GM21360 (cell line): ENCODE results near the gene MOB2.

Experiments used
- ATAC-seq: cut with Tn5 transposase; IDR thresholded peaks from one replicate; pipeline ENCODE4 v1.9.1; 2021; ENCODE audit warnings: mild to moderate bottlenecking, moderate library complexity; ENCODE audit not compliant: unreplicated experiment

MOB2 gene

GRCh38 chr11:1458340-1459218 lies 28.0 kb downstream of the MOB2 start:
- ATAC-seq: no peak

- ATAC-seq: no peak
Observed at GRCh38 chr11:1457856-1458255, 28.7 kb downstream of the MOB2 start.

GRCh38 chr11:1457326-1457680 lies 29.3 kb downstream of the MOB2 start:
- no peak for ATAC-seq

DNA sequence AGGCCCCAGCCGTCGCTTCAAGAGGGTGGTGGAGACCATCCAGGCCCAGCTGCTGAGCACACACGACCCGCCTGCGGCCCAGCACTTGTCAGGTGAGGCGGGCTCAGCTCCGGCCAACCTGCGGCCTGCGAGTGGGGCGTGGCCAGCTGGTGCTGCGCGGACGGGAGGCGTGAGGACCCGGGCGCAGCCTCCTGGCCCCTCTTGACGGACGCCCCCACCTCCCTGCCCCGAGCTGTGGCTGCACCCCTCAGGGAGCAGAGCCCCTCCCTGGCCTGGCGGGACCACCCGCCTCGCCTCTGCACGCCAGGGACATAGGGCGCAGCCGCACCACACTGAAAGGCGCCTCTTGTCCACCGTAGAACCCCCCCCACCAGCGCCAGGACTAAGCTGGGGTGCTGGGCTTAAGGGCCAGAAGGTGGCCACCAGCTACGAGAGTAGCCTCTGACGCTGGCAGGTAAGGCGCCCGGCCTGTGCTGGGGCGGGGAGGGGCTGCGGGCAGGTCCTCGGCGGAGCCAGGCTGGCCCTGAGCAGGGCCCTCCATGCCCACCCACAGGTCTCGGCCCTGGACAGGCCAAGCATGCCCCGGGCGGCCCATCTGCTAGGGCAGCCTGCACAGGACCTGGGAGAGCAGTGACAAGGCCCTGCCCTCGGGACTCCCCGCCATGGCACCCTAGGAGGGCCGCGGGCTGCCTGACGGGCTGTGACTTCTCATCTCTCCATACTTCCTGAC lies 29.8 kb downstream of the MOB2 start:
- ATAC-seq: no peak

DNA sequence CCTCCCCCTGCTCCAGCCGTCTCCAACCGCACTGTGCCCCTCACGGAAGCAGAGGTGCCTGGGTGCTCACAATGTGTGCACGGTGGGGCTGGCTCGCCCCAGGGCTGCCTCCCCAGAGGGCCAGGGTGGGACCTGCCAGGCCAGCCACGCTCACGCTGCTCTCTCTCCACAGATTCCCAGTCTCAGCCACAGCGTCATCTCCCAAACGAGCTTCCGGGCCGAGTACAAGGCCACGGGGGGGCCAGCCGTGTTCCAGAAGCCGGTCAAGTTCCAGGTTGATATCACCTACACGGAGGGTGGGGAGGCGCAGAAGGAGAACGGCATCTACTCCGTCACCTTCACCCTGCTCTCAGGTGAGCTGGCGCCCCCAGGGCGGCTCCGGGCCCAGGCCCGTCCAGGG lies 30.4 kb downstream of the MOB2 start:
- ATAC-seq: no peak

- no peak for ATAC-seq
Observed at GRCh38 chr11:1455763-1456060, 30.9 kb downstream of the MOB2 start.

GRCh38 chr11:1455032-1455762 lies 31.4 kb downstream of the MOB2 start:
- ATAC-seq: no peak

GRCh38 chr11:1454576-1454975 lies 32.0 kb downstream of the MOB2 start:
- ATAC-seq: no peak

DNA sequence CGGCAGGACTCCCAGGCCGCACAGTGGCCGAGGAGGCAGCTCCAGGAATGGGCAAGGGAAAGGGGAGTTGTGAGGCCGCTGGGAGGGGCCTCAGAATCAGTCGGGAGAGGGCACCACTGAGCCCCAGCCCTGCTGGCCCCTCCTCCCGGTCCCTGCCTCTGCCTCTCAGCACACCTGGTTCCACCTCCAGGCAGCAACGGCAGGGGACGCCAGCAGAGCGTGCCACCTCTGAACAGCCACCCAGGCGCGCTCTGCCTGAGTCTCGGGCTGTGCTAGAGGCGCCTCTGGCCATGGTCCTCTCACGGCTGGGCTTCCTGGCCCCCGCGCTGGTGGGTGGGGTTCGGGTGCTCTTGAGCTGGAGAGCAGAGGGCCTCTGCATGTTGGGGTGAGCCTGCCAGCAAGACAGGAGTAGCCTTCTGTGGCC lies 33.0 kb downstream of the MOB2 start:
- no peak for ATAC-seq

DNA sequence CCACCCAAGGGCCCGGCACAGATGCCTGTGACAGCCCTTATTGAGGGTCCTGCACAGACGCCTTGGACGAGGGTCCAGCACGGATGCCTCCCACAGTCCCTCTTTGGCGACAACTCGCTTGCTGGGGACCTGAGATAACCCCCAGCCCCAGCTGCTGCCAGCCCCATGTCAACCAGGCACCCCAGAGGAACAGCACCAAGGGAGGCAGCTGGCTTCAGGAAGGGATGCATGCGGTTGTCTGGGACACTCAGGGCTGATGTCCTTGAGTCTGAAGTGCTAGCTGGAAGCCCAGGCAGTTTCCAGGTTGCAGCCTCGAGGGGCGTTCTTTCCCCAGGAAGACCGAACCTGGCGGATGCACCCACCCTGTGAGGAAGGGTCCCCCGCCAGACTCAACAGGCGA lies 33.8 kb downstream of the MOB2 start:
- no peak for ATAC-seq

GRCh38 chr11:1451781-1452470 lies 34.7 kb downstream of the MOB2 start:
- no peak for ATAC-seq

GRCh38 chr11:1450949-1451710 lies 35.4 kb downstream of the MOB2 start:
- ATAC-seq: no peak

DNA sequence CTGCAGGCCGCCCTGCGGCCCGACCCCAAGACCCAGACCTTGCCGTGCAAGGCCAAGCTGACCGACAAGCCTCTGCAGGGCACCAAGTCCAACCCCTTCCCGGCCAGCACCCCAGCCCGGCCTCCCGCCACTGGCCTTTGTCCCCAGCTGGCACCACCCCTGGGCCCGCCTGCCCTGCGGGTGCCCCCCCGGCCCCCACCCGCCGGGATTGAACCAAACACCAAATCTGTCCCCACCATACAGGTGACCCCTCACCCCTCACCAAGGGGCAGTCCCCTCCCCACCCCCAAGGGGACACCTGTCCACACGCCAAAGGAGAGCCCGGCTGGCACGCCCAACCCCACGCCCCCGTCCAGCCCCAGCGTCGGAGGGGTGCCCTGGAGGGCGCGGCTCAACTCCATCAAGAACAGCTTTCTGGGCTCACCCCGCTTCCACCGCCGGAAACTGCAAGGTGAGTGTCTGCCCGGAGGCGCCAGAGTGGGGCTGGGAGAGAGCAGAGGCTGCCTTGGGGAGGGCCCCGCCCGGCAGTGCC lies 36.2 kb downstream of the MOB2 start:
- ATAC-seq: no peak

GRCh38 chr11:1449490-1450243 lies 36.9 kb downstream of the MOB2 start:
- no peak for ATAC-seq

DNA sequence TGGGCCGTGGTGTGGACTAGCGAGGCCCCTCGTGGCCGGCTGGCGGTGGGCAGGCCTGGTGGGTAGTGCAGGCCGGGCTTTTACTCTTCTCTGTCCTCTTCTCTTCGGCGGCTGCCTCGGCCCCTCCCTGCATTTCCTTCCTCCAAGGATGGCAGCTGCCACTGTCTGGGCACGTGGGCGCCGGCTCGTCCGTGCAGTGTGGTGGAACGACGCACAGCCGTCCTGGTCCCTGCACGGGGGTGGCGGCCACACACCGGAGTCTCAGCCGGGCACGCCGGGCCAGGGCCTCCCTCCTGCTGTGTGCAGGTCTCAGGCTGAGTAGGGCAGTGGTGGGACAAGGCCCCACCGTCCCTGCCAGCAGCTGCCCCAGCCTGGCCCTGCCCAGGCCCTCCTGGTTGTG lies 37.7 kb downstream of the MOB2 start:
- no peak for ATAC-seq

DNA sequence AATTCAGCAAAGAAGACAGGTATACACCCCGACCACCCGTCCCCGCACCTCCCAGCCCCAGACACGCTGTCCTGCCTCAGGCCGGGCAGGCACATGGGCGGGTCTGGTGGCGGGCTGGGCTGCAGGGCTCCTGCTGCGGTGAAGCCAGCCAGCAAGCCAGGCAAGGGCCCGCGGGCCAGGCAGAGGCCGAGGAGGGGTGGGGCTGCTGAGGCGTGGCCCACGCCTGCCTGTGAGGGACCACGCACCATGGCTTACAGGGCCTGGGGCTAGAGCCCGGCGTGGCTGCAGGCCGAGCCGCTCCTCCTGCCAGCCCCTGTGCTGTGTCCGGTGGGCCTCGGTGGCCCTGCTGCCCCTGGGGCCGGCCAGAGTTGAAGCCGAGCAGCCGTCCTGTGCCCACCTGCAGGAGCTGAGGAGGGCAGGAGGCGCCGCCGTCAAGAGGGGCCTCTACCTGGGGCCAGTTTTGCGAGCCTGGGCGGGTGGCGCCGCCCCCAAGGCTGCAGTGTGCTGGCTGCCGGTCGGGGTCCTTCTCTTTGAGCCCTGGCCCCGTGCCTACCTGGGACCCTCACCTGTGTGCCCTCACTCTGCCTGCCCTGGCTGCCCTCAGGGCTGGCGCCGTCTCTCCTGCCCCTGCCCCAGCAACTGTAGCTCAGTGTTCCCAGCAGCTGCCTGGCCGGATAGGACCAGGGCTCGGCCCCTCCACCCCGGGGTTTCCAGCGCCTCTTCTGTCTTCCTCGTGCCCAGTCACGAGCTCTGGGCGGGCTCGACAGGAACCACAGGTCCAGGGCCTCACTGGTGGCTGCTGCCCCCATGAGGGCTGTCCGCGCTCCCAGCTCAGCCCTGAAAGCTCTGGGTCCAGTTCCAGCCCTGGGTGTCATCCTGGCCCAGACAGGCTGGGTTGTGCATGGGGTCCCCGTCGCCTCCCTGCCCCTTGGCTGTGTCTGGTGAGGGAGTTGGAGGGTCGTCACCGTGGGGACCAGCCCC lies 38.4 kb downstream of the MOB2 start:
- no peak for ATAC-seq

DNA sequence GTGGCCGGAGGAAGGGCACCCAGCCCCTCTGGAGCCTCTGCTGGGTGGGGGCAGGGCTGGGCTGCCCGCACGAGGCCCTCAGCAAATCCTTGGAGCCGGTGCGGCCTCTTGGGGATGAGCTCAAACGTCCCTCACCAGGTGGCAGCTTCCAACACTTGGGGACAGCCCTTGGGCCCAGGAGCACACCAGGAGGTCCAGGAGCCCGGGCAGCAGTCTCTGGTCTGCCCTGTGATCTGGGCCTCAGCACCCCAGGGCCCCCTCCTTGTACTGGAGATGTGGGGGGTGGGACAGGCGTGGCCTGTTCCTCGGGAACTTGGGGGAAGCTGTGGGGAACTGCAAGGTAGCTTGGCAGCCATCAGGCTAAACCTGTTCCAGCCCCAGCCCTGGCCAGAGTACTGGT lies 40.0 kb downstream of the MOB2 start:
- ATAC-seq: no peak

GRCh38 chr11:1445741-1446445 lies 40.7 kb downstream of the MOB2 start:
- no peak for ATAC-seq
